Measurements from ENCODE around the gene SRCIN1.

DNA sequence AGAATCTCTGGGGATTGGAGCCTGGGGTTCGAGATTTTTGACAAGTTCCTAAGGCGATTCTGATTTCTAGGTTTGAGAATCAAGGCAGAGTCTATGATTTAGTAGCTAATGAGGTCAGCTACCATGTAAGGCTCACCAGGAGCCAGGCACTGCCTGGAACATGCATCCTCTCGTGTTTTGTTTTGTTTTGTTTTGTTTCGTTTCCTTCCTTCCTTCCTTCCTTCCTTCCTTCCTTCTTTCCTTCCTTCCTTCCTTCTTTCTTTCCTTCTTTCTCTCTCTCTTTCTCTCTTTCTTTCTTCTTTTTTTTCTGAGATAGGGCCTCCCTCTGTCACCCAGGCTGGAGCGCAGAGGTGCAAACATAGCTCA lies 39.1 kb downstream of the SRCIN1 start:
- TF ChIP-seq POLR2A (IDR thresholded peaks at IDR 0.05): no peak
- TF ChIP-seq, protein P1, sequence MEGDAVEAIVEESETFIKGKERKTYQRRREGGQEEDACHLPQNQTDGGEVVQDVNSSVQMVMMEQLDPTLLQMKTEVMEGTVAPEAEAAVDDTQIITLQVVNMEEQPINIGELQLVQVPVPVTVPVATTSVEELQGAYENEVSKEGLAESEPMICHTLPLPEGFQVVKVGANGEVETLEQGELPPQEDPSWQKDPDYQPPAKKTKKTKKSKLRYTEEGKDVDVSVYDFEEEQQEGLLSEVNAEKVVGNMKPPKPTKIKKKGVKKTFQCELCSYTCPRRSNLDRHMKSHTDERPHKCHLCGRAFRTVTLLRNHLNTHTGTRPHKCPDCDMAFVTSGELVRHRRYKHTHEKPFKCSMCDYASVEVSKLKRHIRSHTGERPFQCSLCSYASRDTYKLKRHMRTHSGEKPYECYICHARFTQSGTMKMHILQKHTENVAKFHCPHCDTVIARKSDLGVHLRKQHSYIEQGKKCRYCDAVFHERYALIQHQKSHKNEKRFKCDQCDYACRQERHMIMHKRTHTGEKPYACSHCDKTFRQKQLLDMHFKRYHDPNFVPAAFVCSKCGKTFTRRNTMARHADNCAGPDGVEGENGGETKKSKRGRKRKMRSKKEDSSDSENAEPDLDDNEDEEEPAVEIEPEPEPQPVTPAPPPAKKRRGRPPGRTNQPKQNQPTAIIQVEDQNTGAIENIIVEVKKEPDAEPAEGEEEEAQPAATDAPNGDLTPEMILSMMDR (IDR thresholded peaks at IDR 0.05): no peak
